Thyroid gland (tissue), 4 donors: ENCODE data around the gene KNL1.

Experiments used
- POLR2A ChIP-seq, 2 donors: fragments of 450-650 bp; IDR thresholded peaks; one replicate each; pipeline ENCODE4 v1.6.1; 2017; ENCODE audit warnings: antibody characterized with exemption in 2 of 2, mild to moderate bottlenecking in 2 of 2, moderate library complexity in 1 of 2
- TF ChIP-seq, protein P1 (sequence below), 6 experiments: fragments of 200-600 bp in 3 of 6; fragments of 450-650 bp in 3 of 6; sonication (generic) in 3 of 6; IDR thresholded peaks; one replicate each; pipeline ENCODE4 v1.5.1; 2016 to 2019; ENCODE audit warnings: antibody characterized with exemption in 6 of 6, mild to moderate bottlenecking in 2 of 6, inconsistent platforms in 1 of 6, moderate library complexity in 1 of 6

DNA sequence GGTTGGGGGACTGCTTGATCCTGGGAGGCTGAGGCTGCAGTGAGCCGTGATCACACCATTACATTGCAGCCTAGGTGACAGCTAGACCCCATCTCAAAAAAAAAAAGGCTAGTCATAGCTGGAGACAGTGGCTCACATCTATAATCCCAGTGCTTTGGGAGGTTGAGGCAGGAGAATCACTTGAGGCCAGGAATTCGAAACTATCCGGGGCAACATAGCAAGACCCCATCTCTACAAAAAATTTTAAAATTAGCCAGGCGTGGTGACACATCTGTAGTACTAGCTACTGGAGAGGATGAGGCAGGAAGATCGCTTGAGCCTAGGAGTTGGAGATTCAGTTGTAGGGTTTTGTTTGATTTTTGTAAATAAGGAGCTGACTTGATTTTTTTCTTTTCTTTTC is 45.6 kb downstream of the KNL1 start:
- TF ChIP-seq POLR2A (IDR thresholded peaks at IDR 0.05): no peak
- TF ChIP-seq, protein P1, sequence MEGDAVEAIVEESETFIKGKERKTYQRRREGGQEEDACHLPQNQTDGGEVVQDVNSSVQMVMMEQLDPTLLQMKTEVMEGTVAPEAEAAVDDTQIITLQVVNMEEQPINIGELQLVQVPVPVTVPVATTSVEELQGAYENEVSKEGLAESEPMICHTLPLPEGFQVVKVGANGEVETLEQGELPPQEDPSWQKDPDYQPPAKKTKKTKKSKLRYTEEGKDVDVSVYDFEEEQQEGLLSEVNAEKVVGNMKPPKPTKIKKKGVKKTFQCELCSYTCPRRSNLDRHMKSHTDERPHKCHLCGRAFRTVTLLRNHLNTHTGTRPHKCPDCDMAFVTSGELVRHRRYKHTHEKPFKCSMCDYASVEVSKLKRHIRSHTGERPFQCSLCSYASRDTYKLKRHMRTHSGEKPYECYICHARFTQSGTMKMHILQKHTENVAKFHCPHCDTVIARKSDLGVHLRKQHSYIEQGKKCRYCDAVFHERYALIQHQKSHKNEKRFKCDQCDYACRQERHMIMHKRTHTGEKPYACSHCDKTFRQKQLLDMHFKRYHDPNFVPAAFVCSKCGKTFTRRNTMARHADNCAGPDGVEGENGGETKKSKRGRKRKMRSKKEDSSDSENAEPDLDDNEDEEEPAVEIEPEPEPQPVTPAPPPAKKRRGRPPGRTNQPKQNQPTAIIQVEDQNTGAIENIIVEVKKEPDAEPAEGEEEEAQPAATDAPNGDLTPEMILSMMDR (IDR thresholded peaks at IDR 0.05): no peak
